NCI-H82 (cell line): ENCODE measurements around the gene TMEM185B.

Source experiments
- DNase-seq: peaks from one replicate; lab custom pipeline; 2025; lab: John Stamatoyannopoulos, UW

The TMEM185B gene

GRCh38 chr2:120231564-120231973 lies 8.4 kb upstream of the TMEM185B start:
- DNase-seq, result no peak

DNA sequence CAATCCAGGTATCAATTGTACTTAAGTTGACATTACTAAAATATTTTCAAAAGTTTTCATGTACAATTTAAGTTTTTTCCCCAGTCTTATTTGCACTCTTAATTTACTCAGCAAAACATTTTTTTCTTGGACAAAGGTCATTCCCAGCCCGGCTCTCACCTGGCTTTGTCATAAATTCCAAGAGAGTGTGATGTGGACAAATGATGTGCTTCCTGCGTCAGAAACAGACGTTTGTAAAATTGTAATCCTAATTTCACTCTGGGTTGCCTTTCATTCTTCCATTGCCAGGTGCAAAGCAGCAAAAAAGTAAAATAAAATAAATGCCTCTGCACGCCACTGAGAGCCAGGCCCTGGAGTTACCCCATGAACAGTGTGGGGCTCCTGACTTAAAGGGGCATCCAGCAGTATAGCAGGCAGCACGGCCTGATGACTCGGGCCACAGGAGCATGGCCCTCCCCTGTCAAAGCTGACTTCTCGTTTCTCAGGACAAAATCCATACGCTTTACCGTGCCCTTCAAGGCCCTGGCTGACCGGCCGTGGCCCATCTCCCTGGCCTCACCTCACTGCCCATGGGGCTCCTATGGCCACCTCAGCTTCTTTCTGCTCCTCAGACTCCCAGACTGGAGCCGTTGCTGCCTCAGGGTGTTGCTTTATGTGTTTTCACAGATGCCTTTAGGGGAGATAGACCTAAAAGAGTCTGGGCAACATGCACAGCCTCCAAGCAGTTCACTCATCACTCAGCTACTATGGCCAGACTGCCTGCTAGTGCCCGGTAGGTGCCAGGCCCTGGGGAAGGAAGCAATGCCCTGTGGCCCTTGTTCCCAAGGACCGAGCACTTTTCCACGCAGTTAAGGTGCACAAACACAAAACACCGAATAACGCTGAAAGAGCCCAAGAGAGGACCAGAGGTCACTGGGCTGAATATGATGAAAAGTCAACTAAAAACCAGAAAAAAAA lies 7.6 kb upstream of the TMEM185B start:
- no peak for DNase-seq

- no peak for DNase-seq
These were observed 6.1 kb upstream of the TMEM185B start for GRCh38 chr2:120229341-120229740.

GRCh38 chr2:120228503-120228902 lies 5.3 kb upstream of the TMEM185B start:
- DNase-seq, result no peak

DNA sequence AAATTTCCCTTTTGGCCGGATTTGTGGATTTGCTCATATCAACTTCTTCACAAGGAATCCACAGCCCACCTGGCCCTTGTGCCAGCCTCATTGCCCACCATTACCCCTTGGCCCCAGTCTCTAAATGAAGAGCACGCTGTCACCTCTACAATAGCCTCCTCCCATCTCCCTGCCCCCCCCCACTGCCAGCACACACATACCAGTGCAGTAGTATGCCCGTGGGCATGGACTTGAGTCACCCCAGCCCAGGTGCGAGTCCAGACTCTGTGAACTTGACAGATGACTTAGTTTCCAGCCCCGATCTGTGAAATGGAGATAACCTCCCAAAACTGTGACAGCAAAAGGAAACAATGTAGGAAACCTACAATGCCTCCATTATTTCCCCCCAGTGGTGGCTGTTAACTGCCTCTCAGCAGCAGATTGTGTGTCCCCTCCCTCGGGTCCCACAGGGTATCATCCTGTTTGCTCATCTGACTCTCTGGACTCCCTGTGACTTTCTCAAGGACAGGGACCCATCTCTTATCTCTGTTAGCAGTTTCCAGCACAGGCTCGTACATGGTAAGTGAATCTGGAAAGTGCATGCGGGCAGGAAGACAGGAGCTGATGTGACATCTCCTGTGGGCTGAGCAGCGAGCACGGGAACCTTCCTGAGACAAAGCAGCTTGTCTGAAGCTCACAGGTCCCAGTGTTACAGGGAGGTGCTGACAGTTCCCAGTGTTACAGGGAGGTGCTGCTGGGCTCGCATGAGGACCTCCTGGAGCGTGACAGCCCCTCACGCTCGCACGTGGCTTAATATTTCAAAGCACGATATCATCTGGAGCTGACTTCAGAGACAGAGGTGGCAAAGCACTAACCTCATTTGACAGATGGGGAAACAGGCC lies 4.2 kb upstream of the TMEM185B start:
- DNase-seq, result no peak

- DNase-seq, result no peak
These were observed 3.1 kb upstream of the TMEM185B start for GRCh38 chr2:120226316-120226715.

GRCh38 chr2:120225549-120226065 lies 2.4 kb upstream of the TMEM185B start:
- no peak for DNase-seq

GRCh38 chr2:120224735-120225548 lies 1.7 kb upstream of the TMEM185B start:
- no peak for DNase-seq

GRCh38 chr2:120224256-120224655 lies 1.1 kb upstream of the TMEM185B start:
- DNase-seq, result no peak

DNA sequence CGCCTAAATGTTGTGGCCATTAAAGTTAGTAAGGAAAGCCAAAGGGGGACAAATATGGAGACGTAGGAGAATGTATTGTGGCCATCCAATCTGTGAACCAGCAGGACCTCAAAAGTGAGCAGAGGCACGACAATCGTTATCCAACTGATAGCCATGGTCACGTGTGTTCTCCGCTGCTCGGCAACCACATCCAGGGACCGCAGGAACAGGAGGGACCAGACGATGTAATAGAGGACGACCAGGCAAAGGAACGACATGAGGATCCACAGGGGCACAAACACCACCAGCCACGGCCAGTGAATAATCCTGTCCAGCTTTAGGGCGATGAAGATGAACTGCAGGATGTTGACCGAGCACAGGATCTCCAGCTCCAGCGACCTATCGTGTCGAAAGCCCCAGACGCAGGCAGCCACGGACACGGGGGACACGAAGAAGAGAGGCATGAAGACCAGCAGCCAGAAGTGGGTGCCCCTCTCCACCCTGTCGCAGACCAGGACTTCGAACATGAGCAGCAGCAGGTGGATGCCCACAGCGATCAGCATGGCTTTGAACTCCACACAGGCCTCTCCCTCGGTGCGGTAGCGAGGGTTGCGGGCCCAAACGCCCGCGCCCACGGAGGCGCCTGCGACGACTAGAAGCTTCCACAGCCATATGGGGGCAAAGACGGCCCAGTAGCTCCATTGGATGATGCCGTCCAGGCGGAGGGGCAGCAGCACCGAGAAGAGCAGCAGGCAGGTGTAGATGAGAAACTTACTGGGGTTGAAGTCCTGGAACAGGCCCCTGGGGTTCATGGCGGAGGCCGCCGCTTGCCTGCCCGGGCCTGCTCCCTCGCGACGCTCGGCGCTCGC lies 790 bp downstream of the TMEM185B start:
- no peak for DNase-seq

GRCh38 chr2:120221616-120222015 lies 1.6 kb downstream of the TMEM185B start:
- DNase-seq, result no peak

DNA sequence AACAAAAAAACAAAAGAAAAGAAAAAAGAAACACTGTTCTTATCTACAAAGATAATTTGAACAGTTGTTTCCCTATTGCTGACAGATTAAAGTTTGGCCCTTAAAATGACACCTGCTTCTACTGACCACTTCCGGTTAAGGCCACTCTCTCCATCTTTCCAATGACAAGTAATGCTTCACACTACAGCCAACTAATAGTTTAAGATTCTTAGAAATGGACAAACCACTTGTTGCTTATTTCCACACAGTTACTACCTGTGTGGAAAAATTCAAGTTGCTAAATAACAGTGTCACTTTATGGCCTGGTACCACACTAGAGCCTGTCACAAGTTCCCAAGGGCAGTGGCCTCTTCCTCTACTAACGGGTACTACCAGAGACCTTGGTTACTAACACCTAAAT lies 2.4 kb downstream of the TMEM185B start:
- DNase-seq, result no peak

DNA sequence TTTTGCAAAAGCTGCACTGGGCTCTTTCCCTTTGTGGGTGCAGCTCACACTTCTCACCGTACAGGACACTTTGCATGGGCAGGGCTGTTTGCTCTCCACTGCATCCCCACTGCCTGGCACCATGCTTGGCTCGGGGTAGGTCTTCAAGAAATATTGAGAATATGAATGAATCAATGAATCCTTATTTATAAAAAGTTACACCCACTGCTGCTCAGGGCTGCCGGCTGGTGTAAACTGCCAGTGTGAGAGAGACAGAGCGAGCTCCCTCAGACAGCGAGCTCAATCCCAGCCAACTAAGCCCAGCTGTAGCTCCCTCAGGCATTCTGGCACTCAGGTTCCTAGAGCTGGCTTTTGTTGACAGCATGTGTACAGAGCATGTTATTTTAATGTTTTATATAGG lies 3.4 kb downstream of the TMEM185B start:
- DNase-seq, result no peak

- no peak for DNase-seq
These were observed 3.9 kb downstream of the TMEM185B start for GRCh38 chr2:120219291-120219690.

GRCh38 chr2:120218181-120218580 lies 5.0 kb downstream of the TMEM185B start:
- no peak for DNase-seq

DNA sequence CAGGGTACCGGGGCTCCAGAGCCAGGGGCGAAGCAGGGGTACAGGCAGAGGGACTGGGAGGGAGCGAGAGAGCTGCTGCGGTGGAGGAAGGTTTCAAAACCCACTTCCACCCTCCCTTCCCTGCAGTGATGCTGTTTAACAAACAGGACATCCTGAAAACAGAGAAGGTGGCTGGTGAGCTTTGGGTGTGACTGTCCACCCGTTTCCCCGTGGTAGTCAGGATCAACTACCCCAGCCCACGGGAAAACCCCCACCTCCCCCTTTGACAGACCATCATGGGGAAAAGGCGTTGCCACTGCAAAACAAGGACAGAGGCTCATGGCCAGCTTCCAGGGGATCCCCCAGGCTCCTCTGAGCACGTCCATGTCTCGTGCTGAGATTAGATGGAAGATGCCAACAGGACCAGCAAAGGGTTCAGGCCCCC lies 12.9 kb downstream of the TMEM185B start:
- DNase-seq, result no peak

DNA sequence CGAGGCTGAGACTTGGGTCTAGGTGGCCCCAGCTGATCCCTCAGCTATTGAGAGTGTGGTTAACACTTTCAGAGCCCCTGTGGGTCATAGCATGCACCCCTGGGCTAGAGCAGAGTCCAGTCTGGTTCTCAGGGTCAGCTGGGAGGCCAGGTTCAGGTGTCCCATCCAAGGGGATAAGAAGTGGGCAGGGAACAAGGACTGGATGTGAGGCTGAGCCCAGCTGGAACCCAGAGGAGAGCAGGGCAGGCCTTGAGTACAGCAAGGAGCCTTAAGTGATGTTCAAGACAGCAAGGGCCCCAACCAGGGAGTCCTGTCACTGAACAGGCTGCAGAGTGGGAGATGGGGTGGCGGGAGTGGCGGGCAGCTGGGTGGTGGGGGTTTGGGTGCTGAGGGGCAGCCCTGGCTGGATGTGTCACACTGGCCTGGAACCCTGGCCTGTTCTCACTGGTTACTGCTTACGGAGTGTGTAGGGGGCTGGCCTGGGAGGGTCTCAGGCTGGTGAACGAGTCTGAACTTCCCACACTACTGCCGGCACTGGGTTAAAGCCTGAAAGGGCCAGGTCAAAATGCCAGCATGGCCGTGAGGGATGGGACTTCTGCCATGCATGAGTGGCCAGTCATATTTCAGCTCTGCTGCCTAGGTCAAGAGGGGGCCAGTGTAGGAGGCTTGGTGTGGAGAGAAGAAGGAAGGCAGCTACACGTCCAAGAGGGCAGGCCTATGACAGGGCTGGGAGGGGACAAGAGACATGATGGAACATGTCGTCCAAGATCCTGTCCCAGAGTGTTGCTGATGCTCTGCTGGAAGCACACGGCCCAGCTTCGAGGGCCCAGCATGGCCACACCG lies 13.6 kb downstream of the TMEM185B start:
- DNase-seq, result no peak

- DNase-seq, result no peak
These were observed 14.5 kb downstream of the TMEM185B start for GRCh38 chr2:120208381-120209353.
